HFF-Myc (cell line): Measurements from ENCODE around the gene ANGPT4.
"Not testable (repeated sequence)": the region's sequence is repeated elsewhere in the genome, so short reads cannot be mapped to it uniquely, and the experiment has no call there.

Experiments
- DNase-seq: peaks from one replicate; pipeline ENCODE4 v3.0.0-alpha.2; 2011; ENCODE audit warnings: low read depth; ENCODE audit errors: extremely low read depth
- H3K4me3 ChIP-seq: replicated peaks from 2 replicates; pipeline ENCODE4 v1.5.1; 2011; ENCODE audit warnings: low read depth, mild to moderate bottlenecking, control low read depth, low read length
- CTCF ChIP-seq: IDR thresholded peaks from 2 replicates; pipeline ENCODE4 v1.5.1; 2012; ENCODE audit warnings: mild to moderate bottlenecking, low read depth, low read length, control low read depth; ENCODE audit errors: missing control alignments

Gene ANGPT4

GRCh38 chr20:910132-910869 is 5.8 kb downstream of the ANGPT4 start:
- TF ChIP-seq CTCF, result no peak
- DNase-seq, result no peak
- H3K4me3 ChIP-seq, result no peak overlapping the region

- H3K4me3 ChIP-seq, result no peak overlapping the region
- DNase-seq, result no peak
- TF ChIP-seq CTCF, result no peak
Measured at GRCh38 chr20:909641-910040, 6.5 kb downstream of the ANGPT4 start.

GRCh38 chr20:906703-907270 is 9.3 kb downstream of the ANGPT4 start:
- H3K4me3 ChIP-seq, result no peak overlapping the region
- DNase-seq, result no peak
- TF ChIP-seq CTCF, result no peak

- H3K4me3 ChIP-seq, result no peak overlapping the region
- TF ChIP-seq CTCF, result no peak
- DNase-seq, result no peak
Measured at GRCh38 chr20:906001-906520, 10.1 kb downstream of the ANGPT4 start.

GRCh38 chr20:905396-905961 is 10.7 kb downstream of the ANGPT4 start:
- DNase-seq, result no peak
- H3K4me3 ChIP-seq, result no peak overlapping the region
- TF ChIP-seq CTCF, result no peak

- no peak for TF ChIP-seq CTCF
- no peak overlapping the region for H3K4me3 ChIP-seq
- no peak for DNase-seq
Measured at GRCh38 chr20:904039-904545, 12.0 kb downstream of the ANGPT4 start.

GRCh38 chr20:897436-897835 is 18.7 kb downstream of the ANGPT4 start:
- H3K4me3 ChIP-seq, result not testable (repeated sequence)

More at GRCh38 chr20:897436-897835, 18.7 kb downstream of the ANGPT4 start:
- DNase-seq, result not testable (repeated sequence)
